WI38 (cell line): ENCODE measurements around the gene ZSCAN20.

ENCODE experiments used
- H3K4me3 ChIP-seq: 2 replicates; pipeline ENCODE4 v1.5.1; 2011; ENCODE audit warnings: low read depth, mild to moderate bottlenecking, control low read depth, low read length
- CTCF ChIP-seq: IDR thresholded peaks from 2 replicates; pipeline ENCODE4 v1.5.1; 2012; ENCODE audit warnings: low read depth, mild to moderate bottlenecking, control low read depth, low read length

Gene ZSCAN20

GRCh38 chr1:33438364-33439160 is 33.9 kb upstream of the ZSCAN20 start:
- no peak for TF ChIP-seq CTCF
- H3K4me3 ChIP-seq, result no peak overlapping the region

- no peak for TF ChIP-seq CTCF
- H3K4me3 ChIP-seq, result no peak overlapping the region
Measured at GRCh38 chr1:33439662-33440061, 32.8 kb upstream of the ZSCAN20 start.

GRCh38 chr1:33441088-33441745 is 31.2 kb upstream of the ZSCAN20 start:
- no peak for TF ChIP-seq CTCF
- H3K4me3 ChIP-seq, result no peak overlapping the region

GRCh38 chr1:33442141-33442540 is 30.3 kb upstream of the ZSCAN20 start:
- TF ChIP-seq CTCF, result no peak
- H3K4me3 ChIP-seq, result no peak overlapping the region

GRCh38 chr1:33443080-33443704 is 29.3 kb upstream of the ZSCAN20 start:
- TF ChIP-seq CTCF, result no peak
- no peak overlapping the region for H3K4me3 ChIP-seq

- TF ChIP-seq CTCF, result no peak
- H3K4me3 ChIP-seq, result no peak overlapping the region
Measured at GRCh38 chr1:33443705-33444180, 28.7 kb upstream of the ZSCAN20 start.

GRCh38 chr1:33445108-33445507 is 27.3 kb upstream of the ZSCAN20 start:
- TF ChIP-seq CTCF, result no peak
- no peak overlapping the region for H3K4me3 ChIP-seq
